GM10847 (cell line): ENCODE measurements around the gene GNG13.

ENCODE experiments used
- POLR2A ChIP-seq: IDR thresholded peaks from 2 replicates; pipeline ENCODE4 v1.6.1; 2011; ENCODE audit not compliant: insufficient read length; ENCODE audit errors: extremely low read depth

GNG13 gene

GRCh38 chr16:799948-800833 lies at the start of gene GNG13:
Gene GNG13 (minus strand): TSS chr16:800734. CDS start chr16:799077, 1,657 bp downstream.
- TF ChIP-seq POLR2A: no peak

GRCh38 chr16:848510-849253 lies 48.1 kb upstream of the GNG13 start:
- no peak for TF ChIP-seq POLR2A

- TF ChIP-seq POLR2A: no peak
Measured at GRCh38 chr16:847681-848445, 47.3 kb upstream of the GNG13 start.

GRCh38 chr16:847151-847550 lies 46.6 kb upstream of the GNG13 start:
- no peak for TF ChIP-seq POLR2A

- TF ChIP-seq POLR2A: no peak
Measured at GRCh38 chr16:845351-845745, 44.8 kb upstream of the GNG13 start.

GRCh38 chr16:844638-845350 lies 44.3 kb upstream of the GNG13 start:
- TF ChIP-seq POLR2A: no peak

- TF ChIP-seq POLR2A: no peak
Measured at GRCh38 chr16:843771-844170, 43.2 kb upstream of the GNG13 start.

GRCh38 chr16:842711-843560 lies 42.4 kb upstream of the GNG13 start:
- TF ChIP-seq POLR2A: no peak

- TF ChIP-seq POLR2A: no peak
Measured at GRCh38 chr16:842061-842476, 41.5 kb upstream of the GNG13 start.

GRCh38 chr16:841455-842060 lies 41.0 kb upstream of the GNG13 start:
- TF ChIP-seq POLR2A: no peak

- TF ChIP-seq POLR2A: no peak
Measured at GRCh38 chr16:840561-841454, 40.3 kb upstream of the GNG13 start.

GRCh38 chr16:839643-840408 lies 39.3 kb upstream of the GNG13 start:
- no peak for TF ChIP-seq POLR2A
